ENCODE measurements around the gene RAB11FIP3.

The RAB11FIP3 gene

GRCh38 chr16:444027-444426 is 18.6 kb downstream of the RAB11FIP3 start:
- H3K4me3 ChIP-seq (ENCODE audit: insufficient read depth in 1 of 2, low read depth in 1 of 2, low read length in 2 of 2): no peak overlapping the region
- H3K27me3 ChIP-seq (ENCODE audit: control insufficient read depth in 1 of 2, insufficient read depth in 1 of 2, low read length in 2 of 2): no peaks in the 10 kb centered on the region
- peaks cover 3 to 4% of the 10 kb centered on the region in 2 experiments for H3K36me3 ChIP-seq (ENCODE audit: control insufficient read depth in 1 of 2, insufficient read depth in 2 of 2, low read depth in 1 of 2, low read length in 2 of 2)
- H3K27ac ChIP-seq (ENCODE audit: low read length, poor library complexity, severe bottlenecking): no peak overlapping the region
- no peak overlapping the region for H2BK5ac ChIP-seq (ENCODE audit: low read depth, low read length, poor library complexity, severe bottlenecking)
- H2BK120ac ChIP-seq (ENCODE audit: low read depth, low read length): no peak overlapping the region
- H2BK15ac ChIP-seq (ENCODE audit: low read depth, poor library complexity, severe bottlenecking): no peak overlapping the region
- no peak overlapping the region for H2AFZ ChIP-seq (ENCODE audit: low read depth, low read length)
- H4K91ac ChIP-seq (ENCODE audit: low read length): no peak overlapping the region
- no peak overlapping the region for H3K14ac ChIP-seq (ENCODE audit: low read length in 2 of 2)
- no peak overlapping the region for H3K23ac ChIP-seq (ENCODE audit: low read length in 2 of 2)
- H3K4me1 ChIP-seq (ENCODE audit: control insufficient read depth, insufficient read depth, low read depth, low read length): peaks cover 4% of the 10 kb centered on the region
- no peak overlapping the region for H3K4me2 ChIP-seq (ENCODE audit: low read length, poor library complexity, severe bottlenecking)
- no peak overlapping the region for H3K4ac ChIP-seq (ENCODE audit: low read depth in 1 of 2, low read length in 2 of 2)
- no peak overlapping the region for H2BK12ac ChIP-seq (ENCODE audit: low read length in 2 of 2)
- no peak overlapping the region for H4K8ac ChIP-seq (ENCODE audit: low read length)
- H3K18ac ChIP-seq (ENCODE audit: low read depth in 1 of 2, low read length in 2 of 2): no peak overlapping the region
- peaks cover 45% of the 10 kb centered on the region for H3K79me1 ChIP-seq (replicated peaks; ENCODE audit: low read length, poor library complexity, severe bottlenecking)
- 96% methylated on average over 10 of the region's 10 CpGs for WGBS
- no peaks in the 10 kb centered on the region for H3K9me3 ChIP-seq (ENCODE audit: control insufficient read depth, low read length)
- DNase-seq: no peak
- no peak overlapping the region for H3K9ac ChIP-seq (ENCODE audit: low read length)
- H2AK5ac ChIP-seq (ENCODE audit: low read length, severe bottlenecking): no peak overlapping the region

GRCh38 chr16:445566-445965 is 20.1 kb downstream of the RAB11FIP3 start:
- Histone ChIP-seq H3K4me3 (ENCODE audit: insufficient read depth in 1 of 2, low read depth in 1 of 2, low read length in 2 of 2) (peak overlapping the region in 1 of 2 experiments; percentile 24), H3K27ac (ENCODE audit: low read length, poor library complexity, severe bottlenecking) (no peak overlapping the region), H3K9me3 (ENCODE audit: control insufficient read depth, low read length) (no peaks in the 10 kb centered on the region), H3K36me3 (ENCODE audit: control insufficient read depth in 1 of 2, insufficient read depth in 2 of 2, low read depth in 1 of 2, low read length in 2 of 2) (peaks cover 4 to 7% of the 10 kb centered on the region in 2 experiments), H2AK5ac (ENCODE audit: low read length, severe bottlenecking) (no peak overlapping the region), H3K27me3 (ENCODE audit: control insufficient read depth in 1 of 2, insufficient read depth in 1 of 2, low read length in 2 of 2) (no peaks in the 10 kb centered on the region), H3K4me2 (ENCODE audit: low read length, poor library complexity, severe bottlenecking) (no peak overlapping the region), H2BK12ac (ENCODE audit: low read length in 2 of 2) (no peak overlapping the region), H3K9ac (ENCODE audit: low read length) (no peak overlapping the region), H2BK5ac (ENCODE audit: low read depth, low read length, poor library complexity, severe bottlenecking) (no peak overlapping the region), H3K79me1 (replicated peaks; ENCODE audit: low read length, poor library complexity, severe bottlenecking) (peaks cover 44% of the 10 kb centered on the region), H2AFZ (ENCODE audit: low read depth, low read length) (no peak overlapping the region), H2BK15ac (ENCODE audit: low read depth, poor library complexity, severe bottlenecking) (peak overlapping the region; percentile 20), H3K18ac (ENCODE audit: low read depth in 1 of 2, low read length in 2 of 2) (no peak overlapping the region), H4K91ac (ENCODE audit: low read length) (no peak overlapping the region), H4K8ac (ENCODE audit: low read length) (no peak overlapping the region), H3K23ac (ENCODE audit: low read length in 2 of 2) (no peak overlapping the region), H3K4ac (ENCODE audit: low read depth in 1 of 2, low read length in 2 of 2) (no peak overlapping the region), H2BK120ac (ENCODE audit: low read depth, low read length) (no peak overlapping the region), H3K4me1 (ENCODE audit: control insufficient read depth, insufficient read depth, low read depth, low read length) (peaks cover 3% of the 10 kb centered on the region), H3K14ac (ENCODE audit: low read length in 2 of 2) (no peak overlapping the region)
- WGBS: 91% methylated on average over 4 of the region's 4 CpGs
- no peak for DNase-seq

GRCh38 chr16:450385-450784 is 24.9 kb downstream of the RAB11FIP3 start:
- H3K36me3 ChIP-seq (ENCODE audit: control insufficient read depth in 1 of 2, insufficient read depth in 2 of 2, low read depth in 1 of 2, low read length in 2 of 2): peaks cover 0 to 5% of the 10 kb centered on the region in 2 experiments
- H2BK5ac ChIP-seq (ENCODE audit: low read depth, low read length, poor library complexity, severe bottlenecking): no peak overlapping the region
- H3K27me3 ChIP-seq (ENCODE audit: control insufficient read depth in 1 of 2, insufficient read depth in 1 of 2, low read length in 2 of 2): no peaks in the 10 kb centered on the region
- H3K14ac ChIP-seq (ENCODE audit: low read length in 2 of 2): no peak overlapping the region
- no peak overlapping the region for H2AFZ ChIP-seq (ENCODE audit: low read depth, low read length)
- H3K4me2 ChIP-seq (ENCODE audit: low read length, poor library complexity, severe bottlenecking): no peak overlapping the region
- H3K4me1 ChIP-seq (ENCODE audit: control insufficient read depth, insufficient read depth, low read depth, low read length): peaks cover 6% of the 10 kb centered on the region
- H3K79me1 ChIP-seq (replicated peaks; ENCODE audit: low read length, poor library complexity, severe bottlenecking): peaks cover 27% of the 10 kb centered on the region
- DNase-seq: no peak
- H4K91ac ChIP-seq (ENCODE audit: low read length): no peak overlapping the region
- H3K18ac ChIP-seq (ENCODE audit: low read depth in 1 of 2, low read length in 2 of 2): no peak overlapping the region
- H3K23ac ChIP-seq (ENCODE audit: low read length in 2 of 2): no peak overlapping the region
- no peak overlapping the region for H3K4ac ChIP-seq (ENCODE audit: low read depth in 1 of 2, low read length in 2 of 2)
- no peak overlapping the region for H4K8ac ChIP-seq (ENCODE audit: low read length)
- no peak overlapping the region for H3K4me3 ChIP-seq (ENCODE audit: insufficient read depth in 1 of 2, low read depth in 1 of 2, low read length in 2 of 2)
- H3K9ac ChIP-seq (ENCODE audit: low read length): no peak overlapping the region
- no peak overlapping the region for H2BK12ac ChIP-seq (ENCODE audit: low read length in 2 of 2)
- 96% methylated on average over 5 of the region's 8 CpGs for WGBS
- H2AK5ac ChIP-seq (ENCODE audit: low read length, severe bottlenecking): no peak overlapping the region
- H2BK15ac ChIP-seq (ENCODE audit: low read depth, poor library complexity, severe bottlenecking): no peak overlapping the region
- no peak overlapping the region for H3K27ac ChIP-seq (ENCODE audit: low read length, poor library complexity, severe bottlenecking)
- H3K9me3 ChIP-seq (ENCODE audit: control insufficient read depth, low read length): no peaks in the 10 kb centered on the region
- H2BK120ac ChIP-seq (ENCODE audit: low read depth, low read length): no peak overlapping the region

GRCh38 chr16:450785-451512 is 25.5 kb downstream of the RAB11FIP3 start:
- Histone ChIP-seq H3K27me3 (ENCODE audit: control insufficient read depth in 1 of 2, insufficient read depth in 1 of 2, low read length in 2 of 2) (no peaks in the 10 kb centered on the region), H2AK5ac (ENCODE audit: low read length, severe bottlenecking) (peak overlapping the region; percentile 19), H4K91ac (ENCODE audit: low read length) (no peak overlapping the region), H3K79me1 (replicated peaks; ENCODE audit: low read length, poor library complexity, severe bottlenecking) (peaks cover 21% of the 10 kb centered on the region), H2AFZ (ENCODE audit: low read depth, low read length) (no peak overlapping the region), H2BK12ac (ENCODE audit: low read length in 2 of 2) (no peak overlapping the region), H3K4ac (ENCODE audit: low read depth in 1 of 2, low read length in 2 of 2) (no peak overlapping the region), H3K9ac (ENCODE audit: low read length) (no peak overlapping the region), H3K4me2 (ENCODE audit: low read length, poor library complexity, severe bottlenecking) (no peak overlapping the region), H3K9me3 (ENCODE audit: control insufficient read depth, low read length) (no peaks in the 10 kb centered on the region), H2BK15ac (ENCODE audit: low read depth, poor library complexity, severe bottlenecking) (no peak overlapping the region), H3K4me1 (ENCODE audit: control insufficient read depth, insufficient read depth, low read depth, low read length) (peaks cover 6% of the 10 kb centered on the region), H3K4me3 (ENCODE audit: insufficient read depth in 1 of 2, low read depth in 1 of 2, low read length in 2 of 2) (no peak overlapping the region), H3K14ac (ENCODE audit: low read length in 2 of 2) (no peak overlapping the region), H2BK120ac (ENCODE audit: low read depth, low read length) (no peak overlapping the region), H3K27ac (ENCODE audit: low read length, poor library complexity, severe bottlenecking) (no peak overlapping the region), H3K18ac (ENCODE audit: low read depth in 1 of 2, low read length in 2 of 2) (no peak overlapping the region), H3K36me3 (ENCODE audit: control insufficient read depth in 1 of 2, insufficient read depth in 2 of 2, low read depth in 1 of 2, low read length in 2 of 2) (peaks cover 0 to 8% of the 10 kb centered on the region in 2 experiments), H2BK5ac (ENCODE audit: low read depth, low read length, poor library complexity, severe bottlenecking) (no peak overlapping the region), H3K23ac (ENCODE audit: low read length in 2 of 2) (no peak overlapping the region), H4K8ac (ENCODE audit: low read length) (no peak overlapping the region)
- WGBS: 90% methylated on average over 11 of the region's 14 CpGs
- DNase-seq: no peak

Measured in mesenchymal stem cell (in vitro differentiated cells and primary cell).